K562 (cell line): ENCODE results near the gene GTF2A2. TPM values are rescaled to one million over a fixed set of nuclear protein-coding genes. Genes with fewer than 3 reads are reported as not detected.

Experiments used
- ATAC-seq: fragments of 200-7000 bp; cut with Tn5 transposase; 3 replicates; pipeline ENCODE4 v1.9.1; 2020; ENCODE audit warnings: moderate library complexity
- BruUV-seq: library from RNA; stranded (reverse); fragments of 400-500 nt; replicated peaks from 2 replicates; lab custom pipeline; 2021; lab: Mats Ljungman, UMichigan
- CTCF ChIA-PET: fragments of 300-600 bp; formaldehyde crosslinking; extraction: SDS; loops from one replicate; lab custom pipeline; 2021; ENCODE audit warnings: low intra/inter-chr PET ratio; lab: Yijun Ruan, JAX
- POLR2A ChIA-PET: fragments of 300-600, 350-650 bp; sonication (Branson Sonifier 250); formaldehyde crosslinking; extraction: SDS; loops from one replicate; lab custom pipeline; 2021; ENCODE audit warnings: antibody characterized with exemption, inconsistent platforms; lab: Yijun Ruan, JAX
- DNase-seq, 4 experiments: peaks; one replicate each; pipeline versions ENCODE4 v3.0.0 to v3.0.0-alpha.2; 2011 to 2018; ENCODE audit warnings: low spot score in 3 of 4, mixed read lengths in 3 of 4; ENCODE audit errors: extremely low read depth in 1 of 4
- FAIRE-seq: peaks from 2 replicates; lab custom pipeline; 2011; peaks lifted over from hg19 to GRCh38; lab: Jason Lieb, UNC
- H2AFZ ChIP-seq: 2 replicates; pipeline ENCODE4 v1.6.0; 2011; ENCODE audit warnings: low read depth, low read length, control low read depth, inconsistent platforms
- H3K27ac ChIP-seq: fragments of 200-600 bp; 3 replicates; pipeline ENCODE4 v1.8.0; 2011; ENCODE audit warnings: low read depth, mild to moderate bottlenecking, control low read depth, inconsistent platforms, low read length, moderate library complexity, mixed read lengths; ENCODE audit errors: extremely low read depth
- H3K27me3 ChIP-seq, 2 experiments: fragments of 300-600 bp in 1 of 2; 2 replicates in 1 of 2; 3 replicates in 1 of 2; pipeline versions ENCODE4 v1.6.0 to v1.8.0; 2011; ENCODE audit warnings: inconsistent platforms in 2 of 2, low read length in 2 of 2, mild to moderate bottlenecking in 1 of 2, mixed read lengths in 1 of 2, moderate library complexity in 1 of 2; ENCODE audit not compliant: control insufficient read depth in 2 of 2, insufficient read depth in 2 of 2
- H3K36me3 ChIP-seq: fragments of 300-600 bp; 3 replicates; pipeline ENCODE4 v1.8.0; 2011; ENCODE audit warnings: mild to moderate bottlenecking, low read length, inconsistent platforms; ENCODE audit not compliant: control insufficient read depth, insufficient read depth
- H3K4me1 ChIP-seq, 2 experiments: fragments of 200-600 bp in 1 of 2; replicated peaks in 1 of 2; 2 replicates in 1 of 2; 3 replicates in 1 of 2; pipeline versions ENCODE4 v1.5.1 to v1.8.0; 2011; ENCODE audit warnings: inconsistent platforms in 2 of 2, low read length in 2 of 2, mild to moderate bottlenecking in 1 of 2, mixed read lengths in 1 of 2, moderate library complexity in 1 of 2; ENCODE audit not compliant: control insufficient read depth in 2 of 2, insufficient read depth in 2 of 2
- H3K4me2 ChIP-seq: 2 replicates; pipeline ENCODE4 v1.6.1; 2011; ENCODE audit warnings: low read length, control low read depth, inconsistent platforms, mixed read lengths; ENCODE audit not compliant: insufficient read depth
- H3K4me3 ChIP-seq: fragments of 200-600 bp; sonication (generic), shearing (Covaris generic); 2 replicates; pipeline ENCODE4 v1.5.1; 2016; ENCODE audit warnings: control low read depth, inconsistent platforms
- H3K79me2 ChIP-seq: fragments of 200-600 bp; 3 replicates; pipeline ENCODE4 v1.8.0; 2011; ENCODE audit warnings: low read length, inconsistent platforms; ENCODE audit not compliant: control insufficient read depth, insufficient read depth
- H3K9ac ChIP-seq, 2 experiments: 2 replicates each; pipeline versions ENCODE4 v1.6.0 to v1.6.1; 2011; ENCODE audit warnings: low read depth in 2 of 2, low read length in 2 of 2, control low read depth in 1 of 2, inconsistent platforms in 1 of 2, mild to moderate bottlenecking in 1 of 2, mixed read lengths in 1 of 2; ENCODE audit not compliant: insufficient read depth in 1 of 2
- H3K9me1 ChIP-seq: one replicate; pipeline ENCODE4 v1.6.0; 2011; ENCODE audit warnings: inconsistent platforms, mild to moderate bottlenecking, low read length, moderate library complexity; ENCODE audit not compliant: control insufficient read depth, insufficient read depth
- H3K9me3 ChIP-seq: replicated peaks from 2 replicates; pipeline ENCODE4 v1.5.1; 2011; ENCODE audit warnings: low read depth, low read length, inconsistent platforms; ENCODE audit not compliant: control insufficient read depth, insufficient read depth
- H4K20me1 ChIP-seq: replicated peaks from 2 replicates; pipeline ENCODE4 v1.6.1; 2011; ENCODE audit warnings: low read length, inconsistent platforms, mixed read lengths; ENCODE audit not compliant: control insufficient read depth, insufficient read depth
- HSF4 ChIP-seq: fragments of 250-450 bp; sonication (Bioruptor Pico); IDR thresholded peaks from 2 replicates; pipeline ENCODE4 v2.1.2; 2022; ENCODE audit warnings: mild to moderate bottlenecking, moderate library complexity, borderline replicate concordance
- NFE2L1 ChIP-seq: fragments of 450-650 bp; IDR thresholded peaks from 2 replicates; pipeline ENCODE4 v1.6.1; 2016; ENCODE audit warnings: missing genetic modification characterization, low read depth, mild to moderate bottlenecking, missing compliant biosample characterization, moderate library complexity, borderline replicate concordance
- NKRF ChIP-seq: fragments of 450-650 bp; IDR thresholded peaks from 2 replicates; pipeline ENCODE4 v1.6.1; 2016; ENCODE audit warnings: borderline replicate concordance
- NR2C1 ChIP-seq, 2 experiments: fragments of 450-650 bp; IDR thresholded peaks; 2 replicates each; pipeline ENCODE4 v1.6.1; 2017; ENCODE audit warnings: mild to moderate bottlenecking in 2 of 2, antibody characterized with exemption in 1 of 2, inconsistent platforms in 1 of 2, missing compliant biosample characterization in 1 of 2, missing genetic modification characterization in 1 of 2
- NR3C1 ChIP-seq: sonication (generic); formaldehyde crosslinking; IDR thresholded peaks from 2 replicates; pipeline ENCODE4 v1.8.1; 2022; ENCODE audit warnings: missing genetic modification reagents
- POLR2H ChIP-seq: IDR thresholded peaks from 2 replicates; pipeline ENCODE4 v1.6.1; 2016; ENCODE audit warnings: missing genetic modification characterization, low read depth, mild to moderate bottlenecking, control low read depth, missing compliant biosample characterization, moderate library complexity
- RBBP5 ChIP-seq: fragments of 200-600 bp; sonication (generic); IDR thresholded peaks from 2 replicates; pipeline ENCODE4 v1.6.1; 2012; ENCODE audit warnings: borderline replicate concordance, mild to moderate bottlenecking, low read length, control low read depth, inconsistent platforms; ENCODE audit not compliant: insufficient read depth, poor library complexity, severe bottlenecking
- RBM15 ChIP-seq: fragments of 200-400 bp; formaldehyde crosslinking; IDR thresholded peaks from 2 replicates; pipeline ENCODE4 v1.6.1; 2018; ENCODE audit warnings: mild to moderate bottlenecking, low read length, moderate library complexity; ENCODE audit not compliant: insufficient read depth
- SAFB ChIP-seq: fragments of 200-400 bp; formaldehyde crosslinking; IDR thresholded peaks from 2 replicates; pipeline ENCODE4 v1.6.1; 2017; ENCODE audit warnings: low read depth, low read length, borderline replicate concordance
- SMC3 ChIP-seq: conservative IDR thresholded peaks from 2 replicates; pipeline ENCODE4 v1.6.1; 2011; ENCODE audit warnings: low read depth, low read length, improper control_type of control experiment; ENCODE audit not compliant: insufficient read depth
- TGIF2 ChIP-seq: sonication (generic); formaldehyde crosslinking; IDR thresholded peaks from 2 replicates; pipeline ENCODE4 v1.8.1; 2022; ENCODE audit warnings: mild to moderate bottlenecking, missing genetic modification reagents, moderate library complexity
- ZC3H11A ChIP-seq: IDR thresholded peaks from 2 replicates; pipeline ENCODE4 v1.6.1; 2012; ENCODE audit warnings: low read depth, low read length, improper control_type of control experiment
- ZNF124 ChIP-seq: sonication (generic); formaldehyde crosslinking; IDR thresholded peaks from 2 replicates; pipeline ENCODE4 v1.8.1; 2022; ENCODE audit warnings: missing genetic modification reagents
- ZNF324 ChIP-seq: fragments of 250-450 bp; sonication (Bioruptor Pico); IDR thresholded peaks from 2 replicates; pipeline ENCODE4 v1.4.0; 2020; ENCODE audit warnings: mild to moderate bottlenecking
- ZNF444 ChIP-seq: fragments of 250-450 bp; sonication (Bioruptor Pico); IDR thresholded peaks from 2 replicates; pipeline ENCODE4 v1.4.0; 2020; ENCODE audit warnings: mild to moderate bottlenecking, moderate library complexity
- WGBS: fragments of 100-300 bp; shearing (Covaris generic); methylation state at CpG from one replicate; pipeline ENCODE4 v1.1.6; 2016; ENCODE audit warnings: low coverage, mixed read lengths; ENCODE audit not compliant: insufficient coverage; ENCODE audit errors: missing lambda C conversion rate; 5-methylcytosine and 5-hydroxymethylcytosine counted together
- in situ Hi-C: fragments of 300-500 bp; cut with MboI; formaldehyde crosslinking; loops from 4 replicates; pipeline ENCODE4 v1.15.0; 2018; ENCODE audit warnings: inconsistent platforms, mixed read lengths
- intact Hi-C: fragments of 100-400 bp; cut with micrococcal nuclease; formaldehyde crosslinking; loops from 2 replicates; pipeline ENCODE4 v1.14.2; 2022
- polyA plus RNA-seq, 8 experiments: library from polyadenylated mRNA; depleted of rRNA in 4 of 8; stranded (reverse) in 5 of 8; unstranded in 3 of 8; fragments of >200 nt; fragmentation: Nextera tagmentation in 2 of 8; fragmentation: Illumina TruSeq in 1 of 8; extraction: Ambion mirVana in 2 of 8; extraction: Trizol in 1 of 8; gene quantifications; 2 replicates each; pipeline versions ENCODE4 v1.2.1 to v1.2.3, GENCODE V29; 2011 to 2014; ENCODE audit warnings: inconsistent platforms in 1 of 8, missing spikeins in 1 of 8
- total RNA-seq, 7 experiments: library from RNA; depleted of rRNA in 6 of 7; stranded (reverse); fragments of >200 nt in 6 of 7; fragmentation: Illumina TruSeq in 2 of 7; extraction: Trizol in 2 of 7; gene quantifications; 2 replicates each; pipeline versions ENCODE4 v1.2.1 to v1.2.3, GENCODE V29; 2011 to 2021; ENCODE audit warnings: low replicate concordance in 1 of 7
- TF ChIP-seq, protein P1 (sequence below): fragments of 450-650 bp; IDR thresholded peaks from 2 replicates; pipeline ENCODE4 v1.6.1; 2018; ENCODE audit warnings: mild to moderate bottlenecking, low read depth; ENCODE audit not compliant: partially characterized antibody
- TF ChIP-seq, protein P2 (sequence below): sonication (generic); formaldehyde crosslinking; IDR thresholded peaks from 2 replicates; pipeline ENCODE4 v1.8.0; 2022; ENCODE audit warnings: mild to moderate bottlenecking, missing genetic modification reagents
- TF ChIP-seq, protein P3 (sequence below): sonication (generic); formaldehyde crosslinking; IDR thresholded peaks from 2 replicates; pipeline ENCODE4 v1.8.0; 2023; ENCODE audit warnings: mild to moderate bottlenecking, missing genetic modification reagents

GTF2A2 gene
- total and polyA plus RNA-seq, 9 of the 15 experiments (the other 6 are each of a cell fraction or from before 2014, with no cell fraction given) = 128 to 656 (median 172) TPM

DNA sequence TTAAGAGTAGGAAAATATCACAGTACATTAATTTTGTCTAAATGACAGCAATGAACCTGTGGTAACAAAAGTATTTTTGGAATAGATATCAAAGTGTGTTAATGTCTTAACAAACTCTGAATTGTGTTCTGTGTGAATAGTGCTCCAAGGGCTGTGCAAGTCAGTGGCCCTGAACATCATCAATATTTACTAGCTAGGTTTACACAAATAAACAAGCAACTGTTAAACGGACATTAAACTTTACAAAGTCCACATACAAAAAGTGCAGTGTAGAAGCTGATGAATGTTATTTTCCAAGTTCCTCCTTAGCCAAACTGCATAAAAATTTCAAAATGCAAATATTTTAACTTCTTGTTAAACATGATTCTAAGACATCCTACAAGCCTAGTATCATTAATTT is 2.1 kb upstream of the GTF2A2 start:
- H3K9me3 ChIP-seq = no peaks in the 10 kb centered on the region
- H3K4me3 ChIP-seq = no peak overlapping the region
- BruUV-seq = no TSS peak
- no peaks in the 10 kb centered on the region for H3K27me3 ChIP-seq
- H3K9ac ChIP-seq = no peak overlapping the region
- 61% methylated on average over 1 of the region's 1 CpG for WGBS
- no peak overlapping the region for H2AFZ ChIP-seq
- H3K4me1 ChIP-seq = peaks cover 11 to 19% of the 10 kb centered on the region in 2 experiments; a peak in 2 of 5 replicates
- H3K36me3 ChIP-seq = peaks cover 56% of the 10 kb centered on the region
- H4K20me1 ChIP-seq = no peaks in the 10 kb centered on the region
- in situ Hi-C loops (no loop called here), intact Hi-C loops (no loop called here)
- H3K9me1 ChIP-seq = no peaks in the 10 kb centered on the region
- FAIRE-seq = no peak
- peaks cover 29% of the 10 kb centered on the region for H3K79me2 ChIP-seq
- no peak overlapping the region for H3K27ac ChIP-seq
- no peak for ATAC-seq
- DNase-seq = no peak
- POLR2A ChIA-PET = no interaction called here
- CTCF ChIA-PET = no interaction called here
- H3K4me2 ChIP-seq = no peak overlapping the region
- TF ChIP-seq ZC3H11A (no peak), NR3C1 (CRISPR knock-in tag) (no peak), NR2C1 (IDR thresholded peaks at IDR 0.05) (no peak), NR2C1 (tag; IDR thresholded peaks at IDR 0.05) (no peak), SMC3 (no peak), ZNF444 (CRISPR knock-in tag) (no peak), HSF4 (CRISPR knock-in tag) (no peak), ZNF324 (CRISPR knock-in tag) (no peak), SAFB (no peak), RBBP5 (no peak), TGIF2 (CRISPR knock-in tag) (no peak), RBM15 (no peak), NKRF (no peak), ZNF124 (CRISPR knock-in tag) (no peak), NFE2L1 (tag) (no peak), POLR2H (tag) (no peak)
- TF ChIP-seq, protein P1, sequence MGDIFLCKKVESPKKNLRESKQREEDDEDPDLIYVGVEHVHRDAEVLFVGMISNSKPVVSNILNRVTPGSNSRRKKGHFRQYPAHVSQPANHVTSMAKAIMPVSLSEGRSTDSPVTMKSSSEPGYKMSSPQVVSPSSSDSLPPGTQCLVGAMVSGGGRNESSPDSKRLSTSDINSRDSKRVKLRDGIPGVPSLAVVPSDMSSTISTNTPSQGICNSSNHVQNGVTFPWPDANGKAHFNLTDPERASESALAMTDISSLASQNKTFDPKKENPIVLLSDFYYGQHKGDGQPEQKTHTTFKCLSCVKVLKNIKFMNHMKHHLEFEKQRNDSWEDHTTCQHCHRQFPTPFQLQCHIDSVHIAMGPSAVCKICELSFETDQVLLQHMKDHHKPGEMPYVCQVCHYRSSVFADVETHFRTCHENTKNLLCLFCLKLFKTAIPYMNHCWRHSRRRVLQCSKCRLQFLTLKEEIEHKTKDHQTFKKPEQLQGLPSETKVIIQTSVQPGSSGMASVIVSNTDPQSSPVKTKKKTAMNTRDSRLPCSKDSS = no peak
- TF ChIP-seq, protein P2, sequence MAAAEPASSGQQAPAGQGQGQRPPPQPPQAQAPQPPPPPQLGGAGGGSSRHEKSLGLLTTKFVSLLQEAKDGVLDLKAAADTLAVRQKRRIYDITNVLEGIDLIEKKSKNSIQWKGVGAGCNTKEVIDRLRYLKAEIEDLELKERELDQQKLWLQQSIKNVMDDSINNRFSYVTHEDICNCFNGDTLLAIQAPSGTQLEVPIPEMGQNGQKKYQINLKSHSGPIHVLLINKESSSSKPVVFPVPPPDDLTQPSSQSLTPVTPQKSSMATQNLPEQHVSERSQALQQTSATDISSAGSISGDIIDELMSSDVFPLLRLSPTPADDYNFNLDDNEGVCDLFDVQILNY (CRISPR knock-in tag) = no peak
- TF ChIP-seq, protein P3, sequence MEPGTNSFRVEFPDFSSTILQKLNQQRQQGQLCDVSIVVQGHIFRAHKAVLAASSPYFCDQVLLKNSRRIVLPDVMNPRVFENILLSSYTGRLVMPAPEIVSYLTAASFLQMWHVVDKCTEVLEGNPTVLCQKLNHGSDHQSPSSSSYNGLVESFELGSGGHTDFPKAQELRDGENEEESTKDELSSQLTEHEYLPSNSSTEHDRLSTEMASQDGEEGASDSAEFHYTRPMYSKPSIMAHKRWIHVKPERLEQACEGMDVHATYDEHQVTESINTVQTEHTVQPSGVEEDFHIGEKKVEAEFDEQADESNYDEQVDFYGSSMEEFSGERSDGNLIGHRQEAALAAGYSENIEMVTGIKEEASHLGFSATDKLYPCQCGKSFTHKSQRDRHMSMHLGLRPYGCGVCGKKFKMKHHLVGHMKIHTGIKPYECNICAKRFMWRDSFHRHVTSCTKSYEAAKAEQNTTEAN (CRISPR knock-in tag) = no peak
